GM06990 (cell line): Measurements from ENCODE around the gene EPSTI1.
"Not testable (repeated sequence)": the region's sequence is repeated elsewhere in the genome, so short reads cannot be mapped to it uniquely, and the experiment has no call there.

Experiments used
- DNase-seq: peaks from one replicate; pipeline ENCODE4 v3.0.0-alpha.2; 2011; ENCODE audit not compliant: insufficient read length; ENCODE audit errors: extremely low read depth
- H3K27me3 ChIP-seq: replicated peaks from 2 replicates; pipeline ENCODE4 v1.6.0; 2011; ENCODE audit warnings: low read length; ENCODE audit not compliant: control insufficient read depth, insufficient read depth
- H3K36me3 ChIP-seq: 2 replicates; pipeline ENCODE4 v1.5.1; 2011; ENCODE audit warnings: low read length; ENCODE audit not compliant: control insufficient read depth, insufficient read depth
- H3K4me3 ChIP-seq: replicated peaks from 2 replicates; pipeline ENCODE4 v1.5.1; 2011; ENCODE audit warnings: low read depth, mild to moderate bottlenecking, control low read depth, low read length
- CTCF ChIP-seq: IDR thresholded peaks from 2 replicates; pipeline ENCODE4 v1.5.1; 2011; ENCODE audit warnings: low read length, control low read depth, mild to moderate bottlenecking, inconsistent platforms; ENCODE audit not compliant: insufficient read depth, poor library complexity, severe bottlenecking

Gene EPSTI1

GRCh38 chr13:42991898-42992763, at the start of gene EPSTI1:
Gene EPSTI1 (minus strand): TSS chr13:42992241. CDS start chr13:42992165, 76 bp downstream.
- Histone ChIP-seq H3K27me3 (no peaks in the 10 kb centered on the region), H3K4me3 (peak within 1 kb of the TSS; percentile 77), H3K36me3 (no peaks in the 10 kb centered on the region)
- DNase-seq: peak; percentile 86
- no peak for TF ChIP-seq CTCF

GRCh38 chr13:43041369-43041921, 49.4 kb upstream of the EPSTI1 start:
- DNase-seq: no peak
- no peaks in the 10 kb centered on the region for H3K27me3 ChIP-seq
- no peak overlapping the region for H3K4me3 ChIP-seq
- TF ChIP-seq CTCF: no peak
- H3K36me3 ChIP-seq: peaks cover 3% of the 10 kb centered on the region

GRCh38 chr13:43040581-43041368, 48.7 kb upstream of the EPSTI1 start:
- H3K4me3 ChIP-seq, H3K27me3 ChIP-seq, H3K36me3 ChIP-seq, DNase-seq: not testable (repeated sequence)

- TF ChIP-seq CTCF: no peak
These were observed 47.9 kb upstream of the EPSTI1 start for GRCh38 chr13:43039966-43040365.

GRCh38 chr13:43036351-43037250, 44.6 kb upstream of the EPSTI1 start:
- H3K36me3 ChIP-seq: peaks cover 3% of the 10 kb centered on the region
- DNase-seq: no peak
- H3K27me3 ChIP-seq: no peaks in the 10 kb centered on the region
- no peak for TF ChIP-seq CTCF
- H3K4me3 ChIP-seq: no peak overlapping the region

More at GRCh38 chr13:43039966-43040365, 47.9 kb upstream of the EPSTI1 start:
- no peak overlapping the region for H3K4me3 ChIP-seq
- no peak for DNase-seq
- H3K36me3 ChIP-seq: peaks cover 3% of the 10 kb centered on the region
- H3K27me3 ChIP-seq: no peaks in the 10 kb centered on the region
